Activated CD8-positive, alpha-beta memory T cell treated with anti-CD3 and anti-CD28 coated beads, Interleukin-2, amount 50 U/mL, for 4 hours (primary cell): ENCODE results near the gene FAM3C.
"Not testable (repeated sequence)": the region's sequence is repeated elsewhere in the genome, so short reads cannot be mapped to it uniquely, and the experiment has no call there.

Experiments
- DNase-seq: peaks from one replicate; pipeline ENCODE4 v3.0.0-alpha.2; 2020

FAM3C gene

DNA sequence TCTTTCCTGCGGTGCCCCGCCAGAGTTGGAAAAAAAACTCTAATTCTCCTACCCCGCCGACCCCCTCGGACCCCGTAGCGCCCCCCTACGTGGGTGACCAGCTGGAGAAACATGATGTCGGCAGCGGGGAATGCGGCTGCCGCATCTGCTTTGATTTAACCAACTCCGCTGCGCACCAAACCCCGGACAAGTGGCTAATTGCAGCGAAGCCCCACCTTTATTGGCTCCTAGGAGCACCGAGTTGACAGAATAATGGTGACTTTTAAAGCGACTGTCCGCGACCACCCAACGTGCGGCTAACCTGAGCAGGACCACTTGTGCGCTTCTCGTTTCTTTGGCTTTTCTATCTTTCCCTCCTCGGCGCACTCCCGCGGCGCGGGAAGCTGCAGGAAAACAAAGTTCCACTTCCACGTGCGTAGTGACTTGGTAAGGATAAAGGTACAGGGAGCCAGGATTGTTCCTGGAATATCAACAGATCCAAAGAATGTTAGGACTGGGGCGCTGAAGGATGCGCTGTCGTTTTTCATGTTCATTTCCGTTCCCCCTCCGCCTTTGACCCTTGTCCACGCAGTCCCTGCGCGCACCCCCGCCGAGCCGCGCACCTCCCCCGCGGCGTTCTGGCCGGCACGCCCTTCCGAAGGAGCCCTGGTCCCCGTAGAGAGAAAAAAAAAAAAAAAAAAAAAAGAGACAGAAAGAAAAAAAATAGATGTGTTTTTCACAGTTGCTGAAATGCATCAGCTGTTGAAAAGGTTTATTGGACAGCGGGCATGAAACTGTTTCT, 65.9 kb downstream of the FAM3C start:
- no peak for DNase-seq

DNA sequence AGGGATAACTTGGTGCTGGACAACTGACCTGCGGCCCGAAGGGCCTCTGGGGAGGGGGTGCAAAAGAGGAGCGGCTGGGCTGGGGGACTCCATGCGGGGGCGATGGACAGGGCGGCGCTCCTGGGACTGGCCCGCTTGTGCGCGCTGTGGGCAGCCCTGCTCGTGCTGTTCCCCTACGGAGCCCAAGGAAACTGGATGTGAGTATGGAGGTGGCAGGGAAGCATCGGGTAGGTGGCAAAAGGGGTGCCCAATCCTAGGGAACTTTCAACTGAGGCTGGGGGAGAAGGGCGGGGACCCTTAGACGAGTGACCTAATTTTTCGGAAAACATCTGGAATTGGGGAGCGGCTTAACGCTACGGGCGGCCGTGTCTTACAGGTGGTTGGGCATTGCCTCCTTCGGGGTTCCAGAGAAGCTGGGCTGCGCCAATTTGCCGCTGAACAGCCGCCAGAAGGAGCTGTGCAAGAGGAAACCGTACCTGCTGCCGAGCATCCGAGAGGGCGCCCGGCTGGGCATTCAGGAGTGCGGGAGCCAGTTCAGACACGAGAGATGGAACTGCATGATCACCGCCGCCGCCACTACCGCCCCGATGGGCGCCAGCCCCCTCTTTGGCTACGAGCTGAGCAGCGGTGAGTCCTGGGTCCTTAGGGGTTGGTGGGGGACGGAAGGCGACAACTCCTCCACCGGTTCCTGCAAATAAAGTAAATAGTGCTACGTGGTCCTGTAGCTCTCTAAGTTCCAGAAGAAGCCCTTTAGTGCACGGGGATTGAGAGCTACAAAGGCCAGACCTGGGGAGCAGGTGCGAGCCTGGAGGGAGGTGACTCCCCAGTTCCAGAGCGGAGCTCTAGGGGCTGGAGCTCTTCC, 66.7 kb downstream of the FAM3C start:
- no peak for DNase-seq

DNA sequence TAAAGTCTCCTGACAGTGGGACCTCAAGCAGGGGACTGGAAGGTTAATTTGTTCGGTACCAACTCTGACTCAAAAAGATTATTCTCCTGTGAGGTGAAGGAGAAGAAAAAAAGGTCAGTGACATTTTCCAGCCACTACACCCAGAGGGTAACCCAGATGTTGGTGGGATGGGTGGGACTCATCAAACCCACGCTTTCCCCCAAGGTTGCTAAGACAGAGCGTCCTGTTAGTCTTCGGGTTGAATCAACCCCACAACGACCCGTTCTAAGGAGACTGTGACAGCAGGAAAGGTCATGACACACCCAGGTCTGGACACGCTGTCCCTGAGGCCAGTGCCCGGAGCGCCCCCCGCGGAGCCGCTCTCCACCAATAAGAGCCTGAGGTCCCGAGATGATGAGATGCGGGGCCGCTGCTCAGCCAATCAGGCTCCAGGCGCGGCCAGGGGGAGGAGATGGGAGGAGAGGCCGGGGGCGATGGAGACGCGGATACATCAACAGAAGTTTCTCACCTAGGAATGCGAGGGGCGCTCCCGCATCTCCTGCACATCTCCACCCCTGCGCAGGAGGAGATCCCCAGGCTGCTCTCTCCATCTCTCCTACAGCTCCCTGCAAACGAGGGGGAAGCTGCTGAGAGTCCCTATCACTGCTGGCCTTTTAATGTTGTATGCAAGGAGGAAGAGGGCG, 67.5 kb downstream of the FAM3C start, which contains the start of gene WNT16:
Gene WNT16, plus strand, starts transcription at position 493 of the 683 bp plus-strand sequence. CDS start 293 bp downstream, outside the sequence.
- no peak for DNase-seq

DNA sequence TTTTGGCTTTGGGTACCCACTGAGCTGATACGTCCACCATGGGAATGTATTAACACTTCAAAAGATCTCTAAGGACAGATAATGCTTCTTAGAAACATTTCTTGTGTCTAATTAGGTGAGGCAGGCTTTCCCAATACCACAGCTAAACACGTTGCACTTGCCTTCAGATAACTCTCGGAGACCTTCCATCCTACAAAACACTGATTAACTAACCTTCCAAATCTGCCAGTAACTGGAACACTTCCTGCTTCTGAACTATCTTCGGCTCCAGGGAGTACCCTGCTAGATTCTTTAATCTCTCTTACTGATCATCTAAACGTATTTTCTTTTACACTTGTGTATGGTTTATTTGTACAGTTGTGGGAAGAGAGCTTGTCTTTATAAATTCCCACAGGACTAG, 68.4 kb downstream of the FAM3C start:
- no peak for DNase-seq

DNA sequence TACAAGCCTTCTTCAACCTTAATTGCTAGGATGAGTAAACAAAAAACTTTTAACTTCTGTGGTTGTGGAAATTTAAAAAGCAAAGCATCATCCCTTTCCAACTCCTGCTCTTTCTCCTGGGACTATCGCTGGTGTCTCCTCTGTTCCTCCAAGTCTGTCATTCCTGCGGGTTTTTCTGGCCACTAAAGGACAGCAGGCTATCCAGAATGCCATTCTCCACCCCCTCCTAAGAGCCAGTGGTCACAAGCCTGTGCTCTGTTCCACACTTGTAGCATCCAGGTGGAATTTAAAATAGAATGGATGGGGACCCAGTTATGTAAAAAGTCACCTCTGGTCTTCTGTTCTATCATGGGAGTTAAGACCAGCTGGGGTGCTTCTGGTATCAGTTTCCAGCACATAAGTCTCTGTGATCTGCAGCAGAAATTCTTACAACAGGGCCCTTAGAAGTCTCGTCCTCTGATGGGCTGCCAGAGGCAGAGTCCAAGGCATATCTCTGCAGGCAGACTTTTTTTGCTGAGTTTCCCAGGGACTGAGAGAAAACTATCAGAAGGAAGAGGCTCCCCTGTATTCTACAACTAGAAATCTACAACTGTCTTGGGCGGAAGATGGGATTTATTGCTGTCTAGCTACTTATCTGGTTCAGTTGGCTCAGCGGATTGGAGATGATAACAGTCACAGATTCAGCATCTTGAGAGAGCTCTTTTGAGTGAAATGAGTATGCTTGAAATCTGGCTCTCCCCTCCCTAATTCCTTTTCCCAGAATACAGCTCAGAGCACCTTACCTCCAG, 72.4 kb downstream of the FAM3C start:
- no peak for DNase-seq

DNA sequence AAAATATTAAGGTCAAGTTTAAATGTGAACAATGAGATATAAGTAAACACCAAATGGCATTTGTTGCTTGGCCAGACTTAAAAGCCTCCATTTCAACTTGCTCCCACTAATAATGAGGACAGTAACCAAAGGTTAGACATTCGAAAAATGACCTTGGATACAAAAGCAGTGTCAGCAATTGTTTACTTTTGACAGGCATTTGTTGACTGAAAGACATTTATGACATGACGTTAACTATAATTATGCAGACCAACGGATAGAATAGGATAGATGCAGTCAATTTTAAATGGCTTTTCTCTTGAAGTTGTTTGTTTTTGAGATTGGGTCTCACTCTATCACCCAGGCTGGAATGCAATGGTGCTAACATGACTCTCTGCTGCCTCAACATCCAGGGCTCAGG, 73.6 kb downstream of the FAM3C start:
- no peak for DNase-seq

DNA sequence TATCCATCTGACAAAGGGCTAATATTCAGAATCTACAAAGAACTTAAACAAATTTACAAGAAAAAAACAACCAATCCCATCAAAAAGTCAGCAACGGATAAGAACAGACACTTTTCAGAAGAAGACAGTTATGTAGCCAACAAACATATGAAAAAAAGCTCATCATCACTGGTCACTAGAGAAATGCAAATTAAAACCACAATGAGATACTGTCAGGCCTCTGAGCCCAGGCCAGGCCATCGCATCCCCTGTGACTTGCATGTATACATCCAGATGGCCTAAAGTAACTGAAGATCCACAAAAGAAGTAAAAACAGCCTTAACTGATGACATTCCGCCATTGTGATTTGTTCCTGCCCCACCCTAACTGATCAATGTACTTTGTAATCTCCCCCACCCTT, 80.9 kb downstream of the FAM3C start:
- DNase-seq, result not testable (repeated sequence)

DNA sequence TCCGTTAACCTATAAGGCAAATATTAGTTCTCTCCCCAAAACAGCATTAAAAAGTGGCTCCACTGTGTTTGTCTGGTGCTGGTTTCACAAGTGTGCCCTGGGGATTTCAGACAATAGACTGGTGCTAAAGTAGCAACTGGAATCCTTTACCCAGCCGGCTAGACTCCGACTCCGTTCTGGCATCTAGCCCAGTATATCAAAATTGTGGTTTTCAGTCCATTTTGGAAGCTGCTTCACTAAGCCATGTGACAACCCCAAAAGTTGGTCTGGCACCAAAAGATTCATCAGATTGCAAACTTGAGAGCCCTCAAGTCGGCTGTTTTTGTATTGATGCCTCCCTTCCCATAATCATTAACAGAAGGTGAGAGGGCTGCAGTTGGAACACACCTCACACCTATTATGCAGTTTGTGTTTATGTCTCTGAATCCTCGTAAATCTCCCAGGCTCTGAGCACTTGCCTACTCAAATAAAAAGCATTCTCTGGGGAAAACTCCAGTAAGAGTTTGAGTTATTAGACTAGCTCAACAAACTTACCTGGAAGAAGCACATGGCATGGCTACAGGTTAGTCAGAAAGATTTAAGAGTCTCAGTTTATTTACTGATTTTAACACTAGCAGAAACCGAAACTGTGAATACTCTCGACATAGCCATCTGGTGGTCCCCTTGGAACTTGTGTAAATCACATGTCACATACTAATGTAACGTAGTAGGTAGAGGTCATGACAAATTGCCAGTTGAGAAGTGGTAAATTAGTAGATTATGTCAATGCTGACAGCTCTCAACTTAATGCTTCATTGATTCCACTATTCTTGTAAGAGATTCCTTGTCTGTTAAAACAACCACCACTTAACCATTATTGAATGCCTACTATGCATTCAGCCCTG, 82.1 kb downstream of the FAM3C start:
- DNase-seq, result no peak

DNA sequence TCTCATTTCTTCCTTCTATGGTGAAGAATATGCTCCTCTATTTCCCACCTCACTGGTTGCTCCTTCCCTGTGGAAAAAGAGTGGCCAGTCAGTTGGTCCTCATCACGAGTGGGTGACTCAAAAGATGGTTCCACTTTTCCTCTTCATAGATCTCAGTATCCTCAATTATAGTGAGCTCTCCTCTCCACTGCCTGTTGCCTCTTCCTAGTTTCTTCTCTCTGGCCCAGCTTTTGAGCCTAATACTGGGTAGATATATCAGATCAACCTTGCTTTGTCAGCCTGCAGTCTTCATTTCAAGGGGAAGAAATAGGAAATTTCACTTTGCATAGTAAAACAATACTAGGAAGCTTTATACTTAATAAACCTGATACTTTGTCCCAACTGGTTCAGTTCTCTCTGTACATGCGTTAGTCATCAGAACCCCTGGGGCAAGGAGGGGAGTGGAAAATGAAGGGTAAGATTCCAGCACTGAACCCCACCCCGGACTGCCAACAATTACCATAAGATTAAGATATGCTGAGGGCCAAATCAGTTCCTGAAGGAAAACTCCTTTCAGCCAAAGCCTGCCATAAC, 82.8 kb downstream of the FAM3C start:
- DNase-seq, result no peak

DNA sequence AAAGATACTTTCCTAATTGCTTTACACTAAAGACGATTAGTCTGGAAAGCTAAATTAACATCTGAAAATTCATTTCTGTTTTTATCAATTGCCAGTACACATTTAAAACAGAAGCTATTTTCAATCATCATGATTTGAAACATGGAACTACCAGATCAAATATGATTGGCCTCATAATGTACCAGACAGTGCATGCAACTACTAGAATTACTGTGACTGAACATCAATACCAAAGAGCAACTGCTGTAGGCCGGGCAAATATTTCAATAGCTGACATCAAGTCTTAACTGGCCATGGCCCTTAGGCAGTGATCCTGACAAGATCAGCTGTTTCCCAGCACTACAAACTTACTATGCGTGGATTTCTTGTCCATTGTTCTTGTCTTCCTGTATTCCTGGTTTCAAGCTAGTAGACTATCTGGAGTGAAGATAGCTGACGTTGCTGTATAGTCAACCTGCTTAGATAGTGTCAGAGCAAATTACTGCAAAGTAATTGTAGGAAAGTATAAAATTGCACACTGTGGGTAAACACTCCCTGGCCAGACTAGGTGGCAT, 89.0 kb downstream of the FAM3C start:
- DNase-seq, result no peak

DNA sequence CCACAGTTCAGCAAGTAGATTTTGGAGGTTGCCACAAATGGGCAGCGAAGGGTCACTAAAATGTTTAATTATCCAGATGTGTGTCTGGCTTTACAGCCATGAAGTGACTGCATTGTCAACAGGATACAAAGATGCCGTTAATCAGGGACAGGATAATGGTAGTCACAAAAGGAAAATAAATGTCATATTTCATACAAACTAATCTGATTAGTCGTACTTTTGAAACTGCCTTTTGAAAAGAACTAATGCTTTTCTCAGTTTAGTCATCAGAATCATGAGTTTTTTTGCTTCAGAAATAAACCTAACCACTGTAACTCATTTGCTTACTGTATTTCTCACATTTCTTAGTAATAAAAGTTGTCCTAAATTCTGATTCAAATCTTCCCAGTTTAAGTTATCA, 89.5 kb downstream of the FAM3C start:
- DNase-seq, result no peak

DNA sequence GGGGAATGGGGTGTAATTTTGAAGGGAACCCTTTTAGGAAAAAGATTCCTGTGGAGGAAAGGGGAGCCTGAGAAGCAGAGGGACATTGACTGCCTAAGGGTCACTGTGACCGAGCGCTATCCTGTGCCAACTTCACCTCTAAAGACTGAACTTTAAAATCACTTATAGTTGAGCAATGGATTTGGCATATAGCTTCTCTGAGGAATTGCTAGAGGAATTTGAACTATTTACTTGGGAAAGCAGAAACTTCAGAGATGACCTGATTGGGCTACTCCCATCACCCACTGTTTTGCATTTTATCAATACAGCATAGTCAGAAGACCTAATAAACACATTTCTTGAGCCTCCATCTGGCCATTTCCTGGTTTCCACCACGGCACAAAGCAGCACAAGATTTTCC, 91.0 kb downstream of the FAM3C start:
- DNase-seq, result no peak

DNA sequence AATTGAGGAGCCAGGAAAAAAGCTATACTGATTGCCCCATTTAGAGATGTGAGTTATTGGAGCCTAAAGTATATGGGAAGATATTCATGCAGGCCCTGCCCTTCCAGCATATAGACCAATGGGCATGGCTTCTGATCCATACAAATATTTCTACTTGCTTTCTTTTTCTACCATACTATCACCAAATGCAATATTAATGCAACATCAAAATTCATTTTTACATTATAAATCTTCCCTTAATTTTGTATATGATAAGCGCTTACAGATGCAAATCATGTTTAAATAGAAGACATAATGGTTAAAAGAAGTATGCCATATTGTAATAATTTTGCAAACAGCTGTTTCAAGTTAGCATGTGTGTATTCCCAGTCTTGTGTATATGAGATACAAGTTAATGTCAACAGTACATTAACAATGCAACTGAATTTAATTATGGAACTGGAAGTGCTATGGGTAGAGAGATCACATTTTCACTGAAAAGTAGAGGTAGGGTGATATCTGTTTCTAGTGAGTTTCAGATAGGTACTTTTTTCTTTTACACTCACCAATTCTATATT, 91.9 kb downstream of the FAM3C start:
- no peak for DNase-seq

DNA sequence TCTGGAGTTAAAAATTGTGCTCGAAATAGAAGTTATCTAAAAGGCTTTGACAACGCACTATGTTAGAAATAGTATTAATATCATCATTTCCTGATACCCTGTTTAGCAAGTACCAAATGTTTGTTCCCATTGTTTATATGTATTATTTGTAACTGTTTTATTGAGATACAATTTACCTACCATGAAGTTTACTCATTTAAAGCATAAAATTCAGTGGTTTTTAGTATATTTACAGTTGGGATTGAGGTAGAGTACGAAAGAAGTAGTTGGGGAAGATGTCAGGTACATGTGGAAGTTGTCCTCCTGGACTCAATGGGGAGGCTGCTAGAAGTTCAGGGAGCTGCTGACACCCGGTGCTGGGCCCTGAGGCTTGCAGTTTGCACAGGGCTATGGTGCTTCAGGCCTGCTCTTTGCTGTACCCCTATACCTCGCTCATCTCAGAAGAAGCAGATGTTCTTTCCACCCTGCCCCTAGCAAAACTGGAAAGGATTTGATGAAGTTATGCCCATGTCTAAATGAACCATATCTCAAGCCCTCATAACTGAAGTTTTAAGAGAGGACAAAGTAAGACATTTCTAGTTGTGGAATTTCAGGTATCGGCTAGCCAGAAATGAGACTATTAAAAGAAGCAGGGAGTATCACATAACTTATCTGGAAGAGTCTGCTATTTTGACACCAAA, 92.5 kb downstream of the FAM3C start:
- no peak for DNase-seq

DNA sequence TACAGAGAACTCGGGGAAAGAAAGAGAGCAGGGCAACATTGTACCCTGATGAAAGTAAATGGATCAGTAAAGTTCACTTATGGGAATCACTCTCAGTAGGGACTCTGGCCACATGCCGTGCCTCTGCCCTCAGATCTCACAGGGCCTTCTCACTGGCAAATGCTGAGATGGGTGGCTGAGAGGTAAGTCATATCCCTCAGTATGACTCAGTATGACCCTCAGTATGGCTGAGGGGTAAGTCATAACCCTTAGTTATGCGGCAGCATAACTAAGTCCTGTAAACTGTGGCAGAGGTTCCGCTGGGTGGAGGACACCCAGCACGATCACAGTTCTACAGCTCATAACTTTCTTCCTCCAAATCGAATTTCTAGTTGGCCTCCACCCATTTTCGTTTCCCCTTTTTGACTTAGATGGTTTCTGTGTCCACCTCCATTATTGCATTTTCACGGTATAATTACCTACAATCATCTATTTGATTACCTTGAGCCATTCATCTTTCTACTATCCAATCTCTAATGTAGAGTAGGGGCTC, 93.8 kb downstream of the FAM3C start:
- DNase-seq, result no peak

DNA sequence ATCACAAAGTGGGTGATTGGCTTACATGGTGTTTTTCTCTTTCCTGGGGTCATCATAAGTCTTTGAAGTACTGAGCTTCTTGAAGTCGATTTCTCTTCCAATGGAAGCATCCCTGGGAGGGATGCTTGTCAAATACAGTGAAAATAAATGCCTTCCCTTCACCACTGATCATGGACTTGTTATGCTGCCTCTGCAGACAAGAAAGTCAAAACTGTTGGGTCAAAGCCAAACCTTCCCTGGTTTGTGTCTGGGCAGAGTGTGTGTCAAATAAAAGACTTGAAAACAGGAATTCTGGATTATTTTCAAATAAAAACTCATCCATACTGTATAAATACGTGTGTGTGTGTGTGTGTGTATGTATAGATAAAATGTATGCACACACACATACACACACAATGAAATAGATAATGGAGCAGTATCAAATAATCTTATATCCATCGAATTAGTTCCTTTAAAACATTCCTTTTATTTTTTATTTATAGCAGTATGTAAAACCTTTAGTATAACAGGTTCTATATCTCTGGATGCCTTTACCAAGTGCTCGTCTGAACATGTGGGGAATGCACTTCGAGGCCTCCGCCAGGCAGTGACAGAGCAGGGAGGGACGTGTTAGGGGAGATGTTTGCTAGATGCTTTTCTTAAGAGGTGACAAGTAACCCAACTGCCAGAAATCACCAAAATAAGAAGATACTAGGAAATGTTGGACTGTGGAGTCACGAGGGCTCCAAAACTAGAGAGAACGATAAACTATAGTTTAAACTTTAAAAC, 94.5 kb downstream of the FAM3C start:
- DNase-seq, result no peak

DNA sequence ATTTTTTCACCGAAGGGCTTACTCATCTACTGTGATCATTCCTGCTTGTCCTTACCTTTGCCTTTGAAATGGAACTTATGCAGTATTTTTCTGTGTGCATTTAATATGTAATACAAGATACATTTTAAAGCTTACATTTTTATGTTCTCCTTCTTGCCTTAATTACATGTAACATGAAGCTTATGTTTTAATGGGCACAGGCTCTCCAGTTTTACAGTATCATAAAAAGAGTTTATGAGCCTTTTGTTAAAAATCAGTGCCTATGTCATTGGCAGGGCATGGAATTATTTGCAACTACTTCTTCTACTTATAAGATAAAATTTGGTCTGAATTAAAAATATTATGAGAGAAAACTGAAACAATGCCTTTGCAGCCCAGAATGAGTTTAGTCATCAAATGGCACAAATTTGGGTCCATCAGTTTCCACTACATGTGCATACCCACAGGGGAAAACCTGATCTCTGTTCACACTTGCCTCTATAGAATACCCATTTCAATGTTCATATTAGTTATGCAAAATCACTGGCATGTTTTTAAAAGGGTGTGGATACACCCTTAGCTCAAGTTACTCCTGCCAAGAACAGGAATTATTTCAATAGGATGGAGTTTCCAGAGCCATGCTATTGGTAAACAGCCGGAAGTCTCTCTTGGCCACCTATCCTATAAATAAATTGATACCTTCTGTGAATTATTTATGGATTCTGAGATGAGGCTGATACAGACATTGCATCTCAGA, 95.3 kb downstream of the FAM3C start:
- DNase-seq, result no peak
